ENCODE results near the gene ARG2.

DNA sequence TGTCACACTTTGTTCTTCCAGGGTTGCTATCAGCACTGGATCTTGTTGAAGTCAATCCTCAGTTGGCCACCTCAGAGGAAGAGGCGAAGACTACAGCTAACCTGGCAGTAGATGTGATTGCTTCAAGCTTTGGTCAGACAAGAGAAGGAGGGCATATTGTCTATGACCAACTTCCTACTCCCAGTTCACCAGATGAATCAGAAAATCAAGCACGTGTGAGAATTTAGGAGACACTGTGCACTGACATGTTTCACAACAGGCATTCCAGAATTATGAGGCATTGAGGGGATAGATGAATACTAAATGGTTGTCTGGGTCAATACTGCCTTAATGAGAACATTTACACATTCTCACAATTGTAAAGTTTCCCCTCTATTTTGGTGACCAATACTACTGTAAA is 31.0 kb downstream of the ARG2 start:
- TF ChIP-seq, protein P1, sequence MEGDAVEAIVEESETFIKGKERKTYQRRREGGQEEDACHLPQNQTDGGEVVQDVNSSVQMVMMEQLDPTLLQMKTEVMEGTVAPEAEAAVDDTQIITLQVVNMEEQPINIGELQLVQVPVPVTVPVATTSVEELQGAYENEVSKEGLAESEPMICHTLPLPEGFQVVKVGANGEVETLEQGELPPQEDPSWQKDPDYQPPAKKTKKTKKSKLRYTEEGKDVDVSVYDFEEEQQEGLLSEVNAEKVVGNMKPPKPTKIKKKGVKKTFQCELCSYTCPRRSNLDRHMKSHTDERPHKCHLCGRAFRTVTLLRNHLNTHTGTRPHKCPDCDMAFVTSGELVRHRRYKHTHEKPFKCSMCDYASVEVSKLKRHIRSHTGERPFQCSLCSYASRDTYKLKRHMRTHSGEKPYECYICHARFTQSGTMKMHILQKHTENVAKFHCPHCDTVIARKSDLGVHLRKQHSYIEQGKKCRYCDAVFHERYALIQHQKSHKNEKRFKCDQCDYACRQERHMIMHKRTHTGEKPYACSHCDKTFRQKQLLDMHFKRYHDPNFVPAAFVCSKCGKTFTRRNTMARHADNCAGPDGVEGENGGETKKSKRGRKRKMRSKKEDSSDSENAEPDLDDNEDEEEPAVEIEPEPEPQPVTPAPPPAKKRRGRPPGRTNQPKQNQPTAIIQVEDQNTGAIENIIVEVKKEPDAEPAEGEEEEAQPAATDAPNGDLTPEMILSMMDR (IDR thresholded peaks at IDR 0.05 in 2 of 3, conservative IDR thresholded peaks at IDR 0.05 in 1 of 3; ENCODE audit: borderline replicate concordance in 1 of 3, insufficient read depth in 1 of 3, low read depth in 2 of 3, low read length in 2 of 3): no peak
- no peak for TF ChIP-seq ZNF274 (IDR thresholded peaks at IDR 0.05; ENCODE audit: low read depth, low read length)
